Calu3 (cell line): ENCODE results near the gene ZC3H18. TPM values are rescaled to one million over a fixed set of nuclear protein-coding genes. Genes with fewer than 3 reads are reported as not detected.

Experiments used
- BruUV-seq: library from RNA; stranded (reverse); fragments of 400-500 nt; replicated peaks from 2 replicates; lab custom pipeline; 2021; lab: Mats Ljungman, UMichigan
- CTCF ChIA-PET: fragments of 300-600 bp; sonication (Branson Sonifier 250); formaldehyde crosslinking; loops from one replicate; lab custom pipeline; 2022; ENCODE audit warnings: antibody characterized with exemption; lab: Charles Lee
- DNase-seq: peaks from one replicate; pipeline ENCODE4 v3.0.0; 2022
- H3K27ac Mint-ChIP-seq: one replicate; pipeline ENCODE4 v1.8.0; 2022; ENCODE audit warnings: mixed read lengths; ENCODE audit not compliant: unreplicated experiment
- H3K27me3 Mint-ChIP-seq: one replicate; pipeline ENCODE4 v1.8.0; 2022; ENCODE audit warnings: mixed read lengths; ENCODE audit not compliant: unreplicated experiment
- H3K36me3 Mint-ChIP-seq: one replicate; pipeline ENCODE4 v1.8.0; 2022; ENCODE audit warnings: mild to moderate bottlenecking, moderate library complexity, mixed read lengths; ENCODE audit not compliant: insufficient read depth, unreplicated experiment
- H3K4me1 Mint-ChIP-seq: one replicate; pipeline ENCODE4 v1.8.0; 2022; ENCODE audit warnings: mild to moderate bottlenecking, low read depth, mixed read lengths; ENCODE audit not compliant: unreplicated experiment
- H3K4me3 Mint-ChIP-seq: one replicate; pipeline ENCODE4 v1.8.0; 2022; ENCODE audit warnings: mild to moderate bottlenecking, low read depth, moderate library complexity, mixed read lengths; ENCODE audit not compliant: unreplicated experiment
- H3K9me3 Mint-ChIP-seq: one replicate; pipeline ENCODE4 v1.8.0; 2022; ENCODE audit warnings: low read depth, mixed read lengths; ENCODE audit not compliant: unreplicated experiment
- intact Hi-C: fragments of 100-400 bp; cut with micrococcal nuclease; formaldehyde crosslinking; loops from one replicate; pipeline ENCODE4 v1.10.0; 2022; ENCODE audit not compliant: unreplicated experiment
- total RNA-seq: library from RNA; stranded (reverse); gene quantifications from 2 replicates; pipeline ENCODE4 v1.2.3, GENCODE V29; 2022
- TF ChIP-seq, protein P1 (sequence below): fragments of 200-600 bp; IDR thresholded peaks from one replicate; pipeline ENCODE4 v1.8.0; 2022; ENCODE audit warnings: antibody characterized with exemption; ENCODE audit not compliant: unreplicated experiment

The ZC3H18 gene
- total RNA-seq, 1 experiment from 2014 or later: 85.7 TPM

DNA sequence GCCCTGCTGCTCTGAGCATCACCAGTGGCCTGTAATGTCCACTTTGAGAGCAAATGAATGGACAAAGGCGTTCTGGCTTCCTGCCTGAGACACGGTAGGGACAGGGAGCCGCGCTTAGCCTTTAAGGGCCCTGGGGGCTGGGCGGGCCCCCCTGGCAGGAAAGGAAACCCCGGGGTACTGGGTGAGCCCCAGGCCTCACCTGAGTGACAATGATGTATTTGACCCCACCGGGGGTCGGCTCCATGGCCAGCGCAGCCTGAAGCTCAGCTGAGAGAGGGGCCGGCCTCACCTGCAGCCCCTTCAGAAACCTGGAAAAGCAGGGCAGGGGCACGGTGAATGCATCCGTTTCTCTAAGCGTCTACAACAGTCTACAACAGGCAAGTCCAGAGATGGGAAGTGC, 82.9 kb downstream of the ZC3H18 start:
- no TSS peak for BruUV-seq
- Mint-ChIP-seq H3K4me1 (peaks cover 25% of the 10 kb centered on the region), H3K27ac (no peak overlapping the region), H3K9me3 (no peaks in the 10 kb centered on the region), H3K27me3 (no peaks in the 10 kb centered on the region), H3K4me3 (no peak overlapping the region), H3K36me3 (peaks cover 98% of the 10 kb centered on the region)
- DNase-seq: no peak
- intact Hi-C loops: no loop called here
- CTCF ChIA-PET: no interaction called here
- TF ChIP-seq, protein P1, sequence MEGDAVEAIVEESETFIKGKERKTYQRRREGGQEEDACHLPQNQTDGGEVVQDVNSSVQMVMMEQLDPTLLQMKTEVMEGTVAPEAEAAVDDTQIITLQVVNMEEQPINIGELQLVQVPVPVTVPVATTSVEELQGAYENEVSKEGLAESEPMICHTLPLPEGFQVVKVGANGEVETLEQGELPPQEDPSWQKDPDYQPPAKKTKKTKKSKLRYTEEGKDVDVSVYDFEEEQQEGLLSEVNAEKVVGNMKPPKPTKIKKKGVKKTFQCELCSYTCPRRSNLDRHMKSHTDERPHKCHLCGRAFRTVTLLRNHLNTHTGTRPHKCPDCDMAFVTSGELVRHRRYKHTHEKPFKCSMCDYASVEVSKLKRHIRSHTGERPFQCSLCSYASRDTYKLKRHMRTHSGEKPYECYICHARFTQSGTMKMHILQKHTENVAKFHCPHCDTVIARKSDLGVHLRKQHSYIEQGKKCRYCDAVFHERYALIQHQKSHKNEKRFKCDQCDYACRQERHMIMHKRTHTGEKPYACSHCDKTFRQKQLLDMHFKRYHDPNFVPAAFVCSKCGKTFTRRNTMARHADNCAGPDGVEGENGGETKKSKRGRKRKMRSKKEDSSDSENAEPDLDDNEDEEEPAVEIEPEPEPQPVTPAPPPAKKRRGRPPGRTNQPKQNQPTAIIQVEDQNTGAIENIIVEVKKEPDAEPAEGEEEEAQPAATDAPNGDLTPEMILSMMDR: no peak

DNA sequence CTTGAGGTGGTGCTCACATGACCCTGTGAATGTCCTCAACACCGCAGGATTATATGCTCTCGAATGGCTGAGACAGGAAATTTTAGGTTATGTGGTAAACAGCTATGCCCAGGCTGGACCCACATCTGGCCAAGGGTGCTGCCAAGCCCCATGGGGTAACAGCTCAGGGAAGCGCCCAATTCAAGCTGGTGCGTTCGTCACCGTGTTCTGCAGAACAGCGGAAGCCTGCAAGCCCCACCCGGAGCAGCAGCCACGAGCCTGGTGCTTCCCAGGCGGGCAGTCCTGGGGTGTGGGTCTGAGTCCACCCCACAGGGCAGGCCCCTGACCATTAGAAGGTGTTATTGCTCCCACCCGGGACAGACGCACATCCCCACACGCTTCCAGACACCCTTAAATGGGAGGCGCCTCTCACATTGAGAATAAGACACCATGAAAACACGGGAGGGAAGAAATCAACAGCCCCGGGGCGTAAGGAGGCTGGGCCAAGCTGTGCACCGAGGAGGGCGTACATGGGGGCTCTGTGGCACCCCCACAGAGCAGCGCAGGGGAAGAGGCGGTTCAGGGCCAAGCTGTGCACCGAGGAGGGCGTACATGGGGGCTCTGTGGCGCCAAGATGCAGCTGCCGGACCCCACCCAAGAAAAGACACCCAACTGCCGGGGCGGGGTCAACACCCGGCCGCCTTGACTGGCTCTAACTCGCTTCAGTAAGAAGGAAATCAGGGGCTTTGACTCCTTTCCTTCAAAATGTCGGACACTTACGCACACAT, 83.6 kb downstream of the ZC3H18 start:
- Mint-ChIP-seq H3K9me3 (no peaks in the 10 kb centered on the region), H3K36me3 (peaks cover 95% of the 10 kb centered on the region), H3K4me3 (no peak overlapping the region), H3K27me3 (no peaks in the 10 kb centered on the region), H3K27ac (no peak overlapping the region), H3K4me1 (peaks cover 25% of the 10 kb centered on the region)
- intact Hi-C loops: no loop called here
- BruUV-seq: no TSS peak
- DNase-seq: no peak
- TF ChIP-seq, protein P1: no peak
- CTCF ChIA-PET: no interaction called here

DNA sequence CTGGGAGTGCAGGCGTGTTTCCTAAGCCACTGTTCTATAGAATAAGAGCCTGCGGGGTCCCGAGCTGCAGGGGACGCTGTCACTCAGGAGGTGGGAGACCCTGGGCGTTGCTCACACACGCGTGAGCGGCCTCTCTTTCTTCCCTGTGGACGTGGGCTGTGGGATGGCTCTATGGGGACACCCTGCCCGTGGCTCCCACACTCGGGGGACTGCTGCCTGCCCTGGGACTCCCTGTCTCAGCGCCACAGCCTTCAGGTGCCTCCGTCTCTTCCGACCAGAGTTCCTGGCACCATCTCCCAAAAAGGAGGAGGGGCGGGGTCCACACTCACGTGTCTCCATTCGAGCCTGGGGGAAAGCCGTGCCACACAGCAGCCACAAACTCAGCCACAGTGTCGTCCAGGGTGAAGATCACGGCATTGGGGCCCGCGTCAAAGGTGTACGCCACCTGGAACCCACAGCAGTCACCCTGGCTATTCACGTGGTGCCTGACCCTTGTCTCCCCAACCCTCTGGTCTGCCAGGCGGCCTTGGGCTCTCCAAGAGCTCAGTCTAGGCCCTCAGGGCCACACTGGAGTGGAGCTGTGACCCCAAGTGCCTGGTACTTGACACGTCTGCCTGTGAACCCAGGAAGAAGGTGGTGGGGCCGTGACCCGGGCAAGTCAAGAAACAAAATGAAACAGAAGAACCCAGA, 84.3 kb downstream of the ZC3H18 start:
- H3K9me3 Mint-ChIP-seq: no peaks in the 10 kb centered on the region
- TF ChIP-seq, protein P1: no peak
- CTCF ChIA-PET: interaction anchor here (0.7 to 1.0 kb wide), 2 partner anchors 15 to 68 kb away, joined by 3 read pairs; no protein-coding TSS in a partner anchor
- no peaks in the 10 kb centered on the region for H3K27me3 Mint-ChIP-seq
- H3K4me3 Mint-ChIP-seq: no peak overlapping the region
- H3K36me3 Mint-ChIP-seq: peaks cover 92% of the 10 kb centered on the region
- no peak overlapping the region for H3K27ac Mint-ChIP-seq
- no TSS peak for BruUV-seq
- no peak for DNase-seq
- H3K4me1 Mint-ChIP-seq: peaks cover 18% of the 10 kb centered on the region
- intact Hi-C loops: no loop called here

DNA sequence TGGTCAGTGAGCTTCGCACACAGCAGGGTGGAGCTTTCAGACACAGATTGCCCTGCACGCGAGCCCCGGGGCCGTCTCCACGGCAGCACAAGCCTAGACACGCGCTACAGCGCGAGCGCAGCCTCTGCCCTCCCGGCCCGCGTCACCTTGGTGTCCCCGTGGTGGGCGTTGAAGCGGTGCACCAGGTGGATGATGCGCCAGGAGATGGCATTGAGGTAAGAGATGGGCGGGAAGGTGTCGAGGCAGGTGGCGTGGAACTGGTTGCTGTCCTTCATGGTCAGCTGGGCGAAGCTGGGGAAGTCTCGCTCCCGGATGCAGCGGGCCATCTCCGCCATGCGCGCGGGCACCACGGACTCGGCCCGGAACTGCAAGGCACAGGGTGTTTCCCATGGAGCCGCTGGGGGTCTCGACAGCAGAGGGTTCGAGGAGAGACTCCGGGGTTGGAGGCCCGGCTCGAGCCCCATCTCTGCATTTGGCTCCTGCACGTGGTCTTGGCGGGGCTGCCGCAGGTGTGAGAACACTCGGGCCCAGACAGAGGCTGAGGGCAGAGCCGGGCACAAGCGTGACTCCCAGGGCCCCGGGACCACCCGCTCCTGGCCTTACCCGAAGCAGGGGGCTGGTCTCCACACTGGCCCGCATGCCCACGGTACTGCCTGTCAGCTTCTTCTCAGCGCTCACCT, 85.0 kb downstream of the ZC3H18 start:
- CTCF ChIA-PET: interaction anchor here (0.7 to 1.0 kb wide), 2 partner anchors 16 to 67 kb away, joined by 3 read pairs; no protein-coding TSS in a partner anchor
- BruUV-seq: no TSS peak
- intact Hi-C loops: no loop called here
- Mint-ChIP-seq H3K36me3 (peaks cover 92% of the 10 kb centered on the region), H3K27me3 (no peaks in the 10 kb centered on the region), H3K27ac (no peak overlapping the region), H3K4me3 (no peak overlapping the region), H3K4me1 (peaks cover 15% of the 10 kb centered on the region), H3K9me3 (no peaks in the 10 kb centered on the region)
- DNase-seq: no peak
- TF ChIP-seq, protein P1: no peak
